Lower leg skin (tissue), 3 donors: ENCODE measurements around the gene CD28.

Experiments used
- CTCF ChIP-seq, 3 donors: fragments of 450-650 bp; IDR thresholded peaks; one replicate each; pipeline ENCODE4 v1.5.1; 2016; ENCODE audit warnings: antibody characterized with exemption in 3 of 3, mild to moderate bottlenecking in 3 of 3, moderate library complexity in 2 of 3
- POLR2A ChIP-seq, 2 donors: fragments of 450-650 bp; IDR thresholded peaks; one replicate each; pipeline ENCODE4 v1.6.1; 2016 to 2017; ENCODE audit warnings: antibody characterized with exemption in 2 of 2, mild to moderate bottlenecking in 1 of 2, moderate library complexity in 1 of 2

- TF ChIP-seq CTCF (IDR thresholded peaks at IDR 0.05) (no peak), POLR2A (IDR thresholded peaks at IDR 0.05) (no peak)
These were observed 31.4 kb upstream of the CD28 start for GRCh38 chr2:203675086-203675485.
